HG03439 (cell line): ENCODE measurements around the gene CDK18.

Source experiments
- ATAC-seq: cut with Tn5 transposase; IDR thresholded peaks from one replicate; pipeline ENCODE4 v1.9.1; 2021; ENCODE audit warnings: mild to moderate bottlenecking, moderate library complexity; ENCODE audit not compliant: unreplicated experiment

Gene CDK18

GRCh38 chr1:205568135-205568468, 63.6 kb downstream of the CDK18 start:
- ATAC-seq, result no peak

- no peak for ATAC-seq
These were observed 64.2 kb downstream of the CDK18 start for GRCh38 chr1:205568469-205569361.

- ATAC-seq, result no peak
These were observed 65.1 kb downstream of the CDK18 start for GRCh38 chr1:205569411-205570172.

GRCh38 chr1:205570173-205570501, 65.7 kb downstream of the CDK18 start:
- ATAC-seq, result no peak

GRCh38 chr1:205570796-205571537, 66.5 kb downstream of the CDK18 start:
- ATAC-seq, result no peak

GRCh38 chr1:205571747-205572146, 67.3 kb downstream of the CDK18 start:
- ATAC-seq, result no peak

- ATAC-seq, result no peak
These were observed 68.0 kb downstream of the CDK18 start for GRCh38 chr1:205572421-205572820.

GRCh38 chr1:205575294-205575885, 70.9 kb downstream of the CDK18 start:
- ATAC-seq, result no peak

- no peak for ATAC-seq
These were observed 71.5 kb downstream of the CDK18 start for GRCh38 chr1:205576011-205576410.

- ATAC-seq, result no peak
These were observed 72.6 kb downstream of the CDK18 start for GRCh38 chr1:205576805-205577761.

- no peak for ATAC-seq
These were observed 73.6 kb downstream of the CDK18 start for GRCh38 chr1:205577874-205578658.

- no peak for ATAC-seq
These were observed 74.5 kb downstream of the CDK18 start for GRCh38 chr1:205578780-205579571.

GRCh38 chr1:205579711-205580110, 75.2 kb downstream of the CDK18 start:
- ATAC-seq, result no peak

- ATAC-seq, result no peak
These were observed 75.9 kb downstream of the CDK18 start for GRCh38 chr1:205580140-205580922.

GRCh38 chr1:205580923-205581180, 76.4 kb downstream of the CDK18 start:
- ATAC-seq, result no peak

- ATAC-seq, result no peak
These were observed 77.0 kb downstream of the CDK18 start for GRCh38 chr1:205581321-205581980.

GRCh38 chr1:205582046-205582445, 77.6 kb downstream of the CDK18 start:
- ATAC-seq, result no peak
